Measurements from ENCODE around the gene ZNF79.
A peak's percentile ranks its signal among the peaks of the same experiment; 100 is the strongest.

The ZNF79 gene

GRCh38 chr9:127384901-127385300 is 39.3 kb upstream of the ZNF79 start:
- POLR2A ChIA-PET, result no interaction called here

GRCh38 chr9:127386249-127386648 is 37.9 kb upstream of the ZNF79 start:
- ChIA-PET CTCF (no interaction called here), POLR2A (interaction anchor here (1.0 kb wide), 1 partner anchor 38 kb away, joined by 3 read pairs; the partner anchor contains the start of gene ZNF79)
- TF ChIP-seq ZNF384 (IDR thresholded peaks at IDR 0.05) (no peak; the same call in 1 of the 2 replicates), PKNOX1 (IDR thresholded peaks at IDR 0.05) (peak; percentile 90), ARNT (IDR thresholded peaks at IDR 0.05) (peak; percentile 67; the same call in 1 of the 2 replicates), CTBP1 (IDR thresholded peaks at IDR 0.05; ENCODE audit: borderline replicate concordance) (peak; percentile 65; the same call in 1 of the 2 replicates)
- DNase-seq (ENCODE audit: extremely low spot score), result no peak

More at GRCh38 chr9:127384901-127385300, 39.3 kb upstream of the ZNF79 start:
- CTCF ChIA-PET, result no interaction called here
- TF ChIP-seq LEF1 (IDR thresholded peaks at IDR 0.05; ENCODE audit: borderline replicate concordance) (no peak), ZNF384 (IDR thresholded peaks at IDR 0.05) (no peak), HDGF (IDR thresholded peaks at IDR 0.05; ENCODE audit: borderline replicate concordance) (no peak), CTBP1 (IDR thresholded peaks at IDR 0.05; ENCODE audit: borderline replicate concordance) (no peak), ELF4 (IDR thresholded peaks at IDR 0.05) (no peak), FOXM1 (IDR thresholded peaks at IDR 0.05; ENCODE audit: borderline replicate concordance) (no peak), BHLHE40 (IDR thresholded peaks at IDR 0.05; ENCODE audit: borderline replicate concordance) (no peak), ARNT (IDR thresholded peaks at IDR 0.05) (no peak), SUZ12 (IDR thresholded peaks at IDR 0.05) (no peak), SP1 (IDR thresholded peaks at IDR 0.05) (no peak), FOXA1 (IDR thresholded peaks at IDR 0.05) (no peak), PKNOX1 (IDR thresholded peaks at IDR 0.05) (no peak), L3MBTL2 (conservative IDR thresholded peaks at IDR 0.05) (no peak), NFRKB (IDR thresholded peaks at IDR 0.05) (no peak), FOXK2 (IDR thresholded peaks at IDR 0.05) (no peak), TARDBP (IDR thresholded peaks at IDR 0.05) (no peak)
- no peak for DNase-seq (ENCODE audit: extremely low spot score)

GRCh38 chr9:127386981-127387380 is 37.2 kb upstream of the ZNF79 start:
- no peak for DNase-seq (ENCODE audit: extremely low spot score)
- ChIA-PET POLR2A (no interaction called here), CTCF (no interaction called here)
- TF ChIP-seq FOXM1 (IDR thresholded peaks at IDR 0.05; ENCODE audit: borderline replicate concordance) (no peak), NFRKB (IDR thresholded peaks at IDR 0.05) (no peak)

- peak; percentile 83 for DNase-seq (ENCODE audit: extremely low spot score)
- peak; percentile 96 for TF ChIP-seq LEF1 (IDR thresholded peaks at IDR 0.05; ENCODE audit: borderline replicate concordance)
- TF ChIP-seq FOXA1 (IDR thresholded peaks at IDR 0.05), result no peak
- peak; percentile 97 for TF ChIP-seq PKNOX1 (IDR thresholded peaks at IDR 0.05)
- no peak for TF ChIP-seq FOXM1 (IDR thresholded peaks at IDR 0.05; ENCODE audit: borderline replicate concordance)
- no peak for TF ChIP-seq FOXK2 (IDR thresholded peaks at IDR 0.05)
- peak; percentile 99 for TF ChIP-seq ZNF384 (IDR thresholded peaks at IDR 0.05)
- TF ChIP-seq L3MBTL2 (conservative IDR thresholded peaks at IDR 0.05), result no peak
- no peak for TF ChIP-seq NFRKB (IDR thresholded peaks at IDR 0.05)
- TF ChIP-seq SP1 (IDR thresholded peaks at IDR 0.05), result no peak
- TF ChIP-seq SUZ12 (IDR thresholded peaks at IDR 0.05), result no peak
- no peak for TF ChIP-seq TARDBP (IDR thresholded peaks at IDR 0.05)
- TF ChIP-seq BHLHE40 (IDR thresholded peaks at IDR 0.05; ENCODE audit: borderline replicate concordance), result no peak
- TF ChIP-seq ELF4 (IDR thresholded peaks at IDR 0.05), result no peak
- TF ChIP-seq CTBP1 (IDR thresholded peaks at IDR 0.05; ENCODE audit: borderline replicate concordance), result peak; percentile 96
- TF ChIP-seq ARNT (IDR thresholded peaks at IDR 0.05), result peak; percentile 100
- no peak for TF ChIP-seq HDGF (IDR thresholded peaks at IDR 0.05; ENCODE audit: borderline replicate concordance)
- ChIA-PET CTCF (no interaction called here), POLR2A (interaction anchor here (0.6 to 1.5 kb wide), 8 partner anchors 9 to 141 kb away, joined by 3 to 6 read pairs (median 3); partner anchors contain the start of genes LRSAM1, RPL12, SLC2A8 and ZNF79)
These were observed 35.9 kb upstream of the ZNF79 start for GRCh38 chr9:127388037-127388855.

- no peak for TF ChIP-seq TARDBP (IDR thresholded peaks at IDR 0.05)
- TF ChIP-seq FOXA1 (IDR thresholded peaks at IDR 0.05), result no peak
- TF ChIP-seq L3MBTL2 (conservative IDR thresholded peaks at IDR 0.05), result no peak
- TF ChIP-seq ZNF384 (IDR thresholded peaks at IDR 0.05), result no peak
- TF ChIP-seq SP1 (IDR thresholded peaks at IDR 0.05), result no peak
- CTCF ChIA-PET, result no interaction called here
- no peak for DNase-seq (ENCODE audit: extremely low spot score)
- POLR2A ChIA-PET, result interaction anchor here (0.8 to 1.5 kb wide), 5 partner anchors 8 to 63 kb away, joined by 3 to 6 read pairs (median 3); partner anchors contain the start of genes LRSAM1, RPL12, SLC2A8 and ZNF79
These were observed 35.3 kb upstream of the ZNF79 start for GRCh38 chr9:127388856-127389238.

GRCh38 chr9:127389381-127390247 is 34.6 kb upstream of the ZNF79 start:
- no peak for DNase-seq (ENCODE audit: extremely low spot score)
- TF ChIP-seq BHLHE40 (IDR thresholded peaks at IDR 0.05; ENCODE audit: borderline replicate concordance), result no peak
- no peak for TF ChIP-seq NFRKB (IDR thresholded peaks at IDR 0.05)
- TF ChIP-seq ELF4 (IDR thresholded peaks at IDR 0.05), result no peak
- peak; percentile 40; the same call in 1 of the 2 replicates for TF ChIP-seq ZNF384 (IDR thresholded peaks at IDR 0.05)
- no peak for TF ChIP-seq L3MBTL2 (conservative IDR thresholded peaks at IDR 0.05)
- no peak for TF ChIP-seq ARNT (IDR thresholded peaks at IDR 0.05)
- no peak for TF ChIP-seq SP1 (IDR thresholded peaks at IDR 0.05)
- TF ChIP-seq LEF1 (IDR thresholded peaks at IDR 0.05; ENCODE audit: borderline replicate concordance), result no peak
- no peak for TF ChIP-seq FOXK2 (IDR thresholded peaks at IDR 0.05)
- ChIA-PET CTCF (no interaction called here), POLR2A (interaction anchor here (1.2 kb wide), 1 partner anchor 29 kb away, joined by 3 read pairs; no protein-coding TSS in a partner anchor)

All from HEK293T (cell line).